Neural cell (in vitro differentiated cells): ENCODE measurements around the gene MYO7A.

ENCODE experiments used
- EP300 ChIP-seq: fragments of 450-650 bp; conservative IDR thresholded peaks from 2 replicates; pipeline ENCODE4 v1.6.1; 2014; ENCODE audit warnings: antibody characterized with exemption, mild to moderate bottlenecking, moderate library complexity; ENCODE audit not compliant: poor library complexity, severe bottlenecking
- EZH2 ChIP-seq: fragments of 200-600, 300-800 bp; shearing (Covaris generic), sonication (generic); IDR thresholded peaks from 2 replicates; pipeline ENCODE4 v1.6.1; 2014; ENCODE audit warnings: antibody characterized with exemption, low read length, borderline replicate concordance, mild to moderate bottlenecking; ENCODE audit not compliant: insufficient read depth, poor library complexity, severe bottlenecking
- MXI1 ChIP-seq: fragments of 450-650 bp; conservative IDR thresholded peaks from 2 replicates; pipeline ENCODE4 v1.6.1; 2014; ENCODE audit warnings: antibody characterized with exemption, mild to moderate bottlenecking; ENCODE audit not compliant: poor library complexity, severe bottlenecking
- POLR2AphosphoS5 ChIP-seq: IDR thresholded peaks from 2 replicates; pipeline ENCODE4 v1.6.1; 2012
- TF ChIP-seq, protein P1 (sequence below): fragments of 450-650 bp; IDR thresholded peaks from 2 replicates; pipeline ENCODE4 v1.5.1; 2014; ENCODE audit warnings: antibody characterized with exemption, mild to moderate bottlenecking, moderate library complexity; ENCODE audit not compliant: poor library complexity, severe bottlenecking
- TF ChIP-seq, protein P2 (sequence below): IDR thresholded peaks from 2 replicates; pipeline ENCODE4 v1.6.1; 2012; ENCODE audit warnings: borderline replicate concordance

DNA sequence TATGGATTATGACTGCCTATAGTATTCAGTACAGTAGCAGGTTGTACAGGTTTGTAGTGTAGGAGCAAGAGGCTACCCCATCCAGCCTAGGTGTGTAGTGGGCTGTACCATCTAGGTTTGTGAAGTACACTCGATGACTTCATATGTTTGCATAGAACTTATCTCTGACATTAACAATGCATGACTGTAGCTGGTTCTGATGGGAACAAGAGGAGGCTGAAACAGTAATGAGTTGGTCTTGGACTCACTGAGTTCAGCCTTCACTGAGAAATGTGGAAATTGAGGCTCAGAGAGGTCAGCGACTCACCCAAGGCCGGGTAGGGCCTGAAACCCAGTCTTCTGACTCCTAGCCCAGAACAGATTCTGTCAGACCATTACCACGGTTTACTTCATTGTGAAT, 13.0 kb downstream of the MYO7A start:
- TF ChIP-seq, protein P1, sequence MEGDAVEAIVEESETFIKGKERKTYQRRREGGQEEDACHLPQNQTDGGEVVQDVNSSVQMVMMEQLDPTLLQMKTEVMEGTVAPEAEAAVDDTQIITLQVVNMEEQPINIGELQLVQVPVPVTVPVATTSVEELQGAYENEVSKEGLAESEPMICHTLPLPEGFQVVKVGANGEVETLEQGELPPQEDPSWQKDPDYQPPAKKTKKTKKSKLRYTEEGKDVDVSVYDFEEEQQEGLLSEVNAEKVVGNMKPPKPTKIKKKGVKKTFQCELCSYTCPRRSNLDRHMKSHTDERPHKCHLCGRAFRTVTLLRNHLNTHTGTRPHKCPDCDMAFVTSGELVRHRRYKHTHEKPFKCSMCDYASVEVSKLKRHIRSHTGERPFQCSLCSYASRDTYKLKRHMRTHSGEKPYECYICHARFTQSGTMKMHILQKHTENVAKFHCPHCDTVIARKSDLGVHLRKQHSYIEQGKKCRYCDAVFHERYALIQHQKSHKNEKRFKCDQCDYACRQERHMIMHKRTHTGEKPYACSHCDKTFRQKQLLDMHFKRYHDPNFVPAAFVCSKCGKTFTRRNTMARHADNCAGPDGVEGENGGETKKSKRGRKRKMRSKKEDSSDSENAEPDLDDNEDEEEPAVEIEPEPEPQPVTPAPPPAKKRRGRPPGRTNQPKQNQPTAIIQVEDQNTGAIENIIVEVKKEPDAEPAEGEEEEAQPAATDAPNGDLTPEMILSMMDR = no peak
- TF ChIP-seq, protein P2, sequence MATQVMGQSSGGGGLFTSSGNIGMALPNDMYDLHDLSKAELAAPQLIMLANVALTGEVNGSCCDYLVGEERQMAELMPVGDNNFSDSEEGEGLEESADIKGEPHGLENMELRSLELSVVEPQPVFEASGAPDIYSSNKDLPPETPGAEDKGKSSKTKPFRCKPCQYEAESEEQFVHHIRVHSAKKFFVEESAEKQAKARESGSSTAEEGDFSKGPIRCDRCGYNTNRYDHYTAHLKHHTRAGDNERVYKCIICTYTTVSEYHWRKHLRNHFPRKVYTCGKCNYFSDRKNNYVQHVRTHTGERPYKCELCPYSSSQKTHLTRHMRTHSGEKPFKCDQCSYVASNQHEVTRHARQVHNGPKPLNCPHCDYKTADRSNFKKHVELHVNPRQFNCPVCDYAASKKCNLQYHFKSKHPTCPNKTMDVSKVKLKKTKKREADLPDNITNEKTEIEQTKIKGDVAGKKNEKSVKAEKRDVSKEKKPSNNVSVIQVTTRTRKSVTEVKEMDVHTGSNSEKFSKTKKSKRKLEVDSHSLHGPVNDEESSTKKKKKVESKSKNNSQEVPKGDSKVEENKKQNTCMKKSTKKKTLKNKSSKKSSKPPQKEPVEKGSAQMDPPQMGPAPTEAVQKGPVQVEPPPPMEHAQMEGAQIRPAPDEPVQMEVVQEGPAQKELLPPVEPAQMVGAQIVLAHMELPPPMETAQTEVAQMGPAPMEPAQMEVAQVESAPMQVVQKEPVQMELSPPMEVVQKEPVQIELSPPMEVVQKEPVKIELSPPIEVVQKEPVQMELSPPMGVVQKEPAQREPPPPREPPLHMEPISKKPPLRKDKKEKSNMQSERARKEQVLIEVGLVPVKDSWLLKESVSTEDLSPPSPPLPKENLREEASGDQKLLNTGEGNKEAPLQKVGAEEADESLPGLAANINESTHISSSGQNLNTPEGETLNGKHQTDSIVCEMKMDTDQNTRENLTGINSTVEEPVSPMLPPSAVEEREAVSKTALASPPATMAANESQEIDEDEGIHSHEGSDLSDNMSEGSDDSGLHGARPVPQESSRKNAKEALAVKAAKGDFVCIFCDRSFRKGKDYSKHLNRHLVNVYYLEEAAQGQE = no peak
- TF ChIP-seq EP300 (no peak), POLR2AphosphoS5 (no peak), EZH2 (no peak), MXI1 (no peak)
